Raji (cell line): ENCODE data around the gene PLXNA2.

ENCODE experiments used
- POLR2A ChIP-seq: IDR thresholded peaks from 2 replicates; pipeline ENCODE4 v1.6.1; 2011; ENCODE audit warnings: low read depth, low read length, control low read depth; ENCODE audit not compliant: insufficient read depth

Gene PLXNA2

DNA sequence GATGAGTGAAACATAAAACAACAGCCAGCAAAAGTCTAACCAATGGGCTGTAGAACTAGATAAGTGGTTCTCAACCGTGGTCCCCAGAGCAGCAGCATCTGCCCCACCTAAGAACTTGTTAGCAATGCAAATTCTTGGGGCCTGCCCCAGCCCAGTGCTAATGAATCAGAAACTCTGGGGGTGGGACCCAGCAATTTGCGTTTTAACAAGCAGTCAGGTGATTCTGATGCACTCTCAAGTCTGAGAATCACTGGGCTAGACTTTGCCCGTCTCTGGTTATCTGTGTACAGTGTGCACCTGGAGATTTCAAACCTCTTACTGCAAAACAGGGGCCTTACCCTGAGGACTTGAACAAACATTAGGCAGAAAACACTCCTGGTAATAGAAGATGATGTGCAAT lies 66.5 kb downstream of the PLXNA2 start:
- no peak for TF ChIP-seq POLR2A

- TF ChIP-seq POLR2A, result no peak
Measured at GRCh38 chr1:208176649-208177048, 67.5 kb downstream of the PLXNA2 start.

- no peak for TF ChIP-seq POLR2A
Measured at GRCh38 chr1:208175508-208175895, 68.7 kb downstream of the PLXNA2 start.

GRCh38 chr1:208174731-208175507 lies 69.3 kb downstream of the PLXNA2 start:
- no peak for TF ChIP-seq POLR2A

DNA sequence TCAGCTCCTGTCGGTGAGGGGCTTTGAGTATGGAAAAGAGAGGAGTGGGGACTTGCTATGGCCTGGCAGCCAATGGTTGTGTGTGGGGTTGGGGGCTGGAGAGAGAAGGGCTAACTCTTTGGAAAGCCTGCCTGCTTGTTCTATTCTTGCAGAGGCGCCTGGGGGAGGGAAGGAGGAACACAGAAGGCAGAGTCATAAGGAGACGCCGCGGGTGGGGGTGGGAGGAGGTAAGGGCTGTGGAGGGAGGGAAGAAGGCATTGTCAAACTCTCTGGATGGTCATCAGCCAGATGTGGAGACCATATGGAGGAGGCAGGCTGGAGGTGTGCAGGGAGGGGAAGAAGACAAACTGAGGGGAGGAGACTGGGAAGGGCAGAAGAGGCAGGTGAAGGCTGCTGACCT lies 70.0 kb downstream of the PLXNA2 start:
- TF ChIP-seq POLR2A, result no peak

- no peak for TF ChIP-seq POLR2A
Measured at GRCh38 chr1:208173749-208174148, 70.4 kb downstream of the PLXNA2 start.

- TF ChIP-seq POLR2A, result no peak
Measured at GRCh38 chr1:208172423-208173145, 71.6 kb downstream of the PLXNA2 start.

GRCh38 chr1:208171616-208172422 lies 72.4 kb downstream of the PLXNA2 start:
- no peak for TF ChIP-seq POLR2A

- TF ChIP-seq POLR2A, result no peak
Measured at GRCh38 chr1:208170252-208170651, 73.9 kb downstream of the PLXNA2 start.

DNA sequence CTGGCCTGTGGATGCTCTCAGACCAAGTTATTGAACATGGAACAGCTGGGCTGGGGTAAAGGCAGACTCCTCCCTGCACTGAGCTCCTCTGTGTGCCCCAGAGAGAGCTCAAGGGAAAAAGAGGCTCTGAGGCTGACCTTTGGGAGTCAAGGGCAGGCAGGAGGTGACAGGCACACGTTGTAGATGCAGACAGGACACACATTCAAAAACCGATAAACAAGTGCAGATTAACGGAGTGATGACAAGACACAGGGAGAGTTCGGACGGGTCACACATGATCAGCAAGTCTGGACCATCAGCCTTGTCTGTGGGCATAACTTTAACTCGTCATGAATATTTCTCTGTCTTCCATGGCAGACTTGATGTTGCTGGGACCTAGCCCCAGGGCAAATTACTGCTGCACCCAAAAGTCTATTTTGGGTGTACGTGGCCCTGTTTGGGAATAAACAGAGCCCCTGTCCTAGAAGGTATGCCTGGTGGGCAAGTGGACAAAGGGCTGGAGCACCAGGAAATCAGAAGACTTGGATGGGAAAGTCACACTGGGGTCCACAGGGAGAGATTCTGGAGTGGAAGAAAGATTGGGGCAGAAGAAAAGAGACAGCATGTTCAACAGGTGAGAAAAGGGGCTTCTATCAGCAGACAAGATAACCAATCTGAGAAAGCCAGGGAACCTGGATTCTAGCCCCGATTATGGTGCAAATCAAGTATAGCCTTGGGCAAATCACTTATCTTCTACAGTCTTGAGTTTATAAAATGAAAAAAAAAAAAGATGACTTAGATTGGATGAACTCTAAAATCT lies 74.9 kb downstream of the PLXNA2 start:
- no peak for TF ChIP-seq POLR2A

DNA sequence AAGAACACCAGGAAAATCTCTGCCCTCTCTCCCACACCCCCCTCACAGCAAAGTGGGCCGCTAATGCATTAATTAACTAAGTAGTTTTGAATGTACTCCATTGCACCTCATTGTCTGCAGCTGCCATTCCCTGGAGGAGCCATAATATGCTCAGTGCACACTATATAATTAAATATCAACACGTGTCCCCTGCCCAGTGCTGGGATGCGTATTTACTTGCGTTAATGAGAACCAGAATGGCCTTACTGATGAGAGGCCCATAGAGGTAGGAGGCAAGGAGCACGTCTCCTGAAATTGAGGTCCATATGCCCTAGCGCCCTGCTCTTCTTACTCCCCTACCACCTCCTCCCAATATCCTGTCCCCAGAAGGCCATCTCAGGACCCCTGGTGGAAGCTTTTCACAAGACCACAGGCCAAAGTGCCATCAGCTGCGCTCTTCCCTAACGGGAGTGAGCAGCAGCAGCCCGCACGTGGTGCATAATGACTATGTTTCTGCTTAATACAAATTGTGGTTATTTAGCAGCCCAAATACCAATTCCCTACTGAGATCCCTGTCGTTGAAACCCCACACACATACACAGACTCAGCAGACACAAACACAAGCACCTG lies 76.8 kb downstream of the PLXNA2 start:
- no peak for TF ChIP-seq POLR2A

DNA sequence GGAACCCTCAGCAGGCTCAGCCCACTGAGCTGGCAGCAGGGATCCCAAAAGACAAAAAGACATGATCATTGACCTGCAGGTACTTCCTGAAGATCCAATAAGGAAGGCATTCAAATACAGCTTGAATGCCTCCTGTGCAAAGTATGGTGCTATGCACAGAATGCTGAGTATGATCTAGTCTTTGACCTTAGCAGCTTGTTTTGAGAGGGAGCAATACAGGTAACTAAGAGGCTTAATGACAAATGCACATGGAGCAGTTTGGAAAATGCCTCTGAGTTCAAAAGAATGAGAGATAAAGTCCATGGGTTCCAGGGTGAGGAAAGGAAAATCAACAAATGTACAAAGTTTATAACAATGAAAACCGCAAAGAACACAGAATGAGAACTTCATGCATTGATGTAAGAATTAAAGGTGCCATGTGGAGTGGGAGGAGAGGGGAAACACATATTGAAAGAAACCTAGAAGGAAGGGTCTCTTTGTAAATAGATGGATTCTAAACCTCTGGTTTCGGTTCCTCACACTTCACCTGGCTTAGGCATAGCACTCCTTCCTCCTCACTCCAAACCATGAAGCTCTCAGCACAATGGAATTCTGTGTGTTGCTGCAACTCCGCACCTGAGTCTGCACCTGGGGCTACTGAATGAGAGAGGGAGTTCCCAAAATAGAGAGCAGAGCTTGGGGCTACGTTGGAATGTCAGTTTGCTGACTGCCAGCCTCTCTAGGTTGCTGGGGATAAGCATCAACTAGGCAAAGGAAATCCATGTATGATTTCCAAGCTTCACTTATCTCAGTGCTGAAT lies 77.6 kb downstream of the PLXNA2 start:
- no peak for TF ChIP-seq POLR2A

DNA sequence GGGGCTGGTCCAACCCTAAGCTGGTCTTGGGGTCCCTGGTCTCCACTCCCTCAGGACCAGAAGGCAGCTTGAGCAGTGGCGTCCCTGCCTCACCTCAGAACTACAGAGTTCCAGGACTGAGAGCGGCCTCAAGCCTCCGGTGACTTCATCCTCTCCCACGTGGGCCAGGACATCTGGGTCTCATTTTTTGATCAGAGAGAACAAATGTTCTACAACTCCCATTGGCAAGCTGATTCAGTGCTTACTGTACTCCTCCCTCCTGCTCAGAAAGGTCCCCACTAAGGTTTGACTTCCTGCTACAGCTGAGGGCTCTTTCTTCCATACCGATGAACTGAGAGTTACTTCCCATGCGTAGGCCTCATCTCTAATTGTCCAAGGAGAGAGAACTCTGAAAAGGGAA lies 78.5 kb downstream of the PLXNA2 start:
- TF ChIP-seq POLR2A, result no peak

- no peak for TF ChIP-seq POLR2A
Measured at GRCh38 chr1:208164609-208165008, 79.6 kb downstream of the PLXNA2 start.

- TF ChIP-seq POLR2A, result no peak
Measured at GRCh38 chr1:208163539-208163938, 80.6 kb downstream of the PLXNA2 start.
